ENCODE measurements around the gene NGRN.

Gene NGRN

GRCh38 chr15:90265271-90266060 lies at the start of gene NGRN:
Gene NGRN, plus strand, starts transcription at chr15:90265672. Its CDS starts 41 bp downstream, at chr15:90265713.
- DNase-seq (ENCODE audit: low spot score), result peak; percentile 93

DNA sequence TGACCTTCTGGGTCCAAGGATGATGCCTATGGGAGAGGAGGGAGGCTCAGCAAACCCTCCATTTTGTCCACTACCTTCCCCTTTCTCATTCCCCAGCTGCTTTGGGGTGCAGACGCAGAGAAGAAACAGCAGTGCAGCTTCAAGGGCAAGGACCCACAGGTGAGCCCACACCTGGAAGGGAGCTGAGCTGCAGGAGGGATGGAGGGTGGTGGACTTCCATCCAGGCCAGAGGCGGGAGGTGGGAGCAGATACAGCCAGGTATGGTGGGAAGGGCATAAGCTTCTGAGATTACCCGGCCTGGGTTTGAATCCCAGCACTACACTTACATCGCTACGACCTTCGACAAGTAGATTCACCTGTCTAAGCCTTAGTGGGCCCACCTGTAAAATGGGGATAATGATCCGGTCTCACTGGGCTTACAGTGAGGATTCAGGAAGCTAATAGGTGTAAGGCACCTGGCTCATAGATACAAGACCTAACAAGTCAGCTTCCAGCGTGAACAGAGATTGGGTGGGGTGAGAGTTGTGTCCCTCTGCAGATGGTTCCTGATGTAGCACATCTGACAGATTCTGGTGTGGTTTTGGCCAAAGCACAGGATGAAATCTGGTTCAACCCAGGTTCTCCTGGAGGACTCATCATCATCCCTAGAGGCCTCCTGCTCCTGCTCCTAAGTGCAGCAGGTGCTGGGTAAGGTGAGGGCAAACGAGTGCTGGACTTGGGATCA lies 47.6 kb upstream of the NGRN start:
- DNase-seq (ENCODE audit: low spot score), result no peak

DNA sequence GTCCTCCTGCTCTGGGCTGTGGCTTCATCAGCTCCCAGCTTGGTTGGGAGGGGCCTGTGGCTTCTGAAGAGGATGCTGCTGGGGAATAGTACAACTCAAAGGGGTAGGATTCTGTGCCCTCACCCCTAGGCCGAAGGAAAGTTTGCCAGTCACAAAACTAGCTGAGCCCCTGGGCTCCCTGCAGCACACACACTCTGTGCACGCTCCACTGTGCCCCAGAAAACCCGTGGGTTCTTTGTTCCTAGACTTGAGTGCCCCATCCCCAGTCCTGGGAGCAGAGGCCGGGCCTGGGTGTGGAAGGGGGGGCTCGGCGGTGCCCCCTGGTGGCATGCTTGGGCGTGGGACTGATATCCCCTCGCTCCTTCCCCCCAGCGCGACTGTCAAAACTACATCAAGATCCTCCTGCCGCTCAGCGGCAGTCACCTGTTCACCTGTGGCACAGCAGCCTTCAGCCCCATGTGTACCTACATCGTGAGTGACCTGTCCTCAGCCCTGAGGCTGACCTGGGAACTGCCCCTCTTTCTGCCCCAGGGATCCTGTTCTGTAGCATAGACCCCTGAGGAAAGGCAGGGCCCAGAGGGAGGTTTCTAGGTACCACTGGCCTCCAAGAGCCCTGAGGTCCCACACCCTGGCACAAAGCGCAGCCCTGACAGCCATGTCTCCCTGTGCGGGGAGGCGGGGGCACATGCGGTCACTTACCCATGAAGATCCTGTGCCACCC lies 45.9 kb upstream of the NGRN start:
- DNase-seq (ENCODE audit: low spot score), result no peak

- DNase-seq (ENCODE audit: low spot score), result peak; percentile 76
Observed at GRCh38 chr15:90221246-90221900, 44.1 kb upstream of the NGRN start.

GRCh38 chr15:90222547-90222946 lies 42.9 kb upstream of the NGRN start:
- DNase-seq (ENCODE audit: low spot score), result no peak

- no peak for DNase-seq (ENCODE audit: low spot score)
Observed at GRCh38 chr15:90223441-90224165, 41.9 kb upstream of the NGRN start.

- no peak for DNase-seq (ENCODE audit: low spot score)
Observed at GRCh38 chr15:90225047-90225446, 40.4 kb upstream of the NGRN start.

DNA sequence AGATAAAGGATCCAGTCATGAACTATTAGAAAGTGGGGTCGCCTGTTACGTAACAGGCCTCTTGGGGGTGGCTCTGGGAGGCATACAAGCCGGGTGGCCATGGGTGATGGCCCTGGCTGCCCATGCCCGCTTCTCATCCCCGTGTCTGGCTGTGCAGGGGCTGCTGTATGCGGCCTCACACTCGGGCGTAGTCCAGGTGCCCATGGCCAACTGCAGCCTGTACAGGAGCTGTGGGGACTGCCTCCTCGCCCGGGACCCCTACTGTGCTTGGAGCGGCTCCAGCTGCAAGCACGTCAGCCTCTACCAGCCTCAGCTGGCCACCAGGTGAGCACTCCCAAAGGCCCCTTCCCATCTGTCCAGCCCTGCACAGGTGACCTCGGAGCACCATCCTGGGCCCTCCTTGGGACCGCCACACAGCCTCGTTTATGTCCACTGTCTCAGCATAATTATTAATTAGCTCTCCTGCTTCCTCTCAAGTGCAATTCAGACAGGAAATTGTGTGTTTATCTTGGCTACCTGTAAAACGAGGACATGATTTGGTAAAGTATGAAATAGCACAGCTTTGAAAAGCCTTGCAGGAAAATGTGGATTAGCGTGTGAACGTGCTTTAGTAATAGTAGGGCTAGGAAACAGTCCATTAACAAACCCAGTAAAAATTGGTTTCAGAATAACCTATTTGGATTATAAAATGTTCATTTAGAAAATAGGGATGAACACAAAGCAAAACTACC lies 39.8 kb upstream of the NGRN start:
- no peak for DNase-seq (ENCODE audit: low spot score)

DNA sequence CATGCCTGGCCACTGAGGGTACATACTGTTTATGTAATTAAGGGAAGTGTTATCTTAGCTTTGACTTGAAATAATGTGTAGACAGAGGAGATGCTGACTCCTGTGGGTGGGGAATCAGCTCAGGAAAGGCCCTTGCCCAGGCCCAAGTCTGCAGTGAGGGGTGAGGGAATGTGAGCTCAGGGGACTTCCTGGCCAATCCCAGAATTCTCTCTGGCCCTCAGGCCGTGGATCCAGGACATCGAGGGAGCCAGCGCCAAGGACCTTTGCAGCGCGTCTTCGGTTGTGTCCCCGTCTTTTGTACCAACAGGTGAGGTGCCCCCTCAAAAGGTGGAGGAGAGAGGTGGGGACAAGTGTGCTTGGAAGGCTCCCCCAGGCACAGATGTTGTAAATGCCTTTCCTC lies 38.1 kb upstream of the NGRN start:
- no peak for DNase-seq (ENCODE audit: low spot score)

- no peak for DNase-seq (ENCODE audit: low spot score)
Observed at GRCh38 chr15:90227816-90228772, 37.4 kb upstream of the NGRN start.

- DNase-seq (ENCODE audit: low spot score), result no peak
Observed at GRCh38 chr15:90228960-90229359, 36.5 kb upstream of the NGRN start.

DNA sequence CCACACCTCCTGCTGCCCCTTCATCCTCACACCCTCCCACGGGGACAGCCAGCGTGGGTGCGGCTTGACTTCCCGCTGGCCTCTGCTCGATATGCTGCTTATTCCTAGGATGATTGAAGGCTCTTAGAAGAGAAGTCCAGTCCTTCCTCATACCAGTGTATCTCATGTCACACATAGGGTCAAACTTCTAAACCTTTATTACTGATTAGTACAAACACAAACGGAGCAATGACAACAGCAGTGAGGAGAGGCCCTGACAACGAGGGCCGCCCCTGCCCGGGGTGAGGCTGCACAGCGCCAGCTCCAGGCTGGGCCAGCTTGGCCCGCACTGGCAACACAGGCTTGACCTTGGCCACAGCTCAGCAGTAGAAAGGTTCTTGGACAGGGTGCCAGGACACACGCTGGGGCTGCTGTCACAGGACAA lies 35.4 kb upstream of the NGRN start:
- no peak for DNase-seq (ENCODE audit: low spot score)

DNA sequence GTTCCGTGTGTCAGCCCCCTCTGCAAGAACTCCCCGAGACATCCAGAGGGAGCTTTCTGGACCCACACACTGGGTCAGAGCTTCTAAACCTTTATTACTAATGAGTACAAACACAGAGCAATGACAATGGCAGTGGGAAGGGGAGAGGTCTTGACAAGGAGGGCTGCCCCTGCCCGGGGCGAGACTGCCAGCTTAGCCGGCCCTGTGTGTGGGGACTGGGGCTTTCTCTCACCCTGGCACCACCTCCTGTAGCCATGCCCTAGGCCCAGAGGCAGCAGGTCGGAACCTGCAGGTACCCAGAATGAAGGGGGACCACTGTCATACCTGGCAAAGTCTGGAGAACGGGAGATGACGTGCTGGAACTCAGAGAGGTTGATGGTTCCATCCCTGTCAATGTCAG lies 34.9 kb upstream of the NGRN start:
- DNase-seq (ENCODE audit: low spot score), result no peak

GRCh38 chr15:90231028-90232017 lies 34.1 kb upstream of the NGRN start:
- no peak for DNase-seq (ENCODE audit: low spot score)

GRCh38 chr15:90232196-90232595 lies 33.3 kb upstream of the NGRN start:
- DNase-seq (ENCODE audit: low spot score), result peak; percentile 52

GRCh38 chr15:90232941-90233386 lies 32.5 kb upstream of the NGRN start:
- DNase-seq (ENCODE audit: low spot score), result no peak

DNA sequence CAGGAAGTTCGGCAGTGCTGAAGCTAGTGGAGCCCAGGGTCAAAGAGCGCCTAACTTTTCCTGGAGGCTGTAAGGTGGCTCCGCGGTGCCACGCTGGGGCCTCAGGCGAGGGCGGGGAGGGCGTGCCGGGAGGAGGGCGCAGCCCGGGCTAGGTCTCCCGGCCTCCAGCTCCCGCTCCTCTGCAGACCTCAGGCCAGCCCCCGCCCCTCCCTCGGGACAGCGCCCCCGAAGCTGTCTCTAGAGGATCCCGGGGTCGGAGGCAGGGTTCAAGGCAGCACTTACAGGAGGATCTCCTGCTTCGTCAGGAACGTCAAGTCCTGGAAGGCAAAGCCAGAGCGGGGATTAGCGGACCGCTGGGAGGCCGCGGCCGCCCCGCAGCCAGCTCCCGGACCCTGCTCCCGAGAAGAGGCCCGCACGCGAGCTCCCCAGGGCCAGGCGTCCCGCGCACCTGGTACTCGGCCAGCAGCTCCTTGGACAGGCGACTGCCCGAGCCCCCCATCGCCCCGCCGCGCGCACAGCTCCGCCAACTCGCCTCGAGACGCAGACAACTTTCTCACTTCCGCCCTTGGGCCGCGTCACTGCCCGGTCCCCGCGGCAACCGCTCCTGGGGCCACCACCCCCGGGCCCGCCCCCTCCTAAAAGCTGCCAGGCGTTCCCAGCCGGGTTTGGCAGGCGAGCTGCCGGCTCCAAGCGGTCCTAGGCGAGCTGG lies 31.9 kb upstream of the NGRN start, which contains the start of gene CIB1:
Gene CIB1 (minus strand): TSS at position 555 of the 709 bp plus-strand sequence. CDS start 56 bp downstream, at position 499.
- peak; percentile 97 for DNase-seq (ENCODE audit: low spot score)

Measured in RKO (cell line).